Astrocyte (in vitro differentiated cells and primary cell): Measurements from ENCODE around the gene NAMPT. TPM values are rescaled to one million over a fixed set of nuclear protein-coding genes. Genes with fewer than 3 reads are reported as not detected.

Source experiments
- DNase-seq: peaks from one replicate; pipeline ENCODE4 v3.0.0-alpha.2; 2010; ENCODE audit warnings: low read depth
- FAIRE-seq: peaks from 2 replicates; lab custom pipeline; 2011; peaks lifted over from hg19 to GRCh38; lab: Jason Lieb, UNC
- H2AFZ ChIP-seq: 2 replicates; pipeline ENCODE4 v1.6.0; 2012; ENCODE audit warnings: low read depth, low read length, inconsistent platforms
- H3K27ac ChIP-seq: 2 replicates; pipeline ENCODE4 v1.5.1; 2011; ENCODE audit warnings: low read depth, low read length, inconsistent platforms
- H3K27me3 ChIP-seq: 2 replicates; pipeline ENCODE4 v1.6.0; 2011; ENCODE audit warnings: low read length, inconsistent platforms; ENCODE audit not compliant: insufficient read depth
- H3K36me3 ChIP-seq: 2 replicates; pipeline ENCODE4 v1.5.1; 2011; ENCODE audit warnings: low read length, inconsistent platforms; ENCODE audit not compliant: insufficient read depth
- H3K4me1 ChIP-seq: 2 replicates; pipeline ENCODE4 v1.5.1; 2011; ENCODE audit warnings: low read length, inconsistent platforms; ENCODE audit not compliant: insufficient read depth
- H3K4me2 ChIP-seq: 2 replicates; pipeline ENCODE4 v1.6.0; 2012; ENCODE audit warnings: low read length, inconsistent platforms
- H3K4me3 ChIP-seq: 2 replicates; pipeline ENCODE4 v1.5.1; 2011; ENCODE audit warnings: low read depth, mild to moderate bottlenecking, low read length, inconsistent platforms; ENCODE audit not compliant: insufficient read depth
- H3K79me2 ChIP-seq: 2 replicates; pipeline ENCODE4 v1.6.0; 2012; ENCODE audit warnings: mild to moderate bottlenecking, low read length, inconsistent platforms; ENCODE audit not compliant: insufficient read depth
- H3K9ac ChIP-seq: 2 replicates; pipeline ENCODE4 v1.6.0; 2012; ENCODE audit warnings: mild to moderate bottlenecking, low read length, inconsistent platforms
- H3K9me3 ChIP-seq: 2 replicates; pipeline ENCODE4 v1.5.1; 2012; ENCODE audit warnings: low read depth, mild to moderate bottlenecking, low read length, inconsistent platforms; ENCODE audit not compliant: insufficient read depth
- H4K20me1 ChIP-seq: 2 replicates; pipeline ENCODE4 v1.6.0; 2012; ENCODE audit warnings: low read length, inconsistent platforms; ENCODE audit not compliant: insufficient read depth
- H3K27ac Mint-ChIP-seq: one replicate; pipeline ENCODE4 v1.8.0; 2021; ENCODE audit warnings: mild to moderate bottlenecking, mixed read lengths; ENCODE audit not compliant: unreplicated experiment
- H3K27me3 Mint-ChIP-seq: one replicate; pipeline ENCODE4 v1.8.0; 2021; ENCODE audit warnings: low read depth, mixed read lengths; ENCODE audit not compliant: unreplicated experiment
- H3K36me3 Mint-ChIP-seq: one replicate; pipeline ENCODE4 v1.8.0; 2021; ENCODE audit warnings: low read depth, mixed read lengths; ENCODE audit not compliant: unreplicated experiment
- H3K4me1 Mint-ChIP-seq: one replicate; pipeline ENCODE4 v1.8.0; 2021; ENCODE audit warnings: low read depth, mixed read lengths; ENCODE audit not compliant: unreplicated experiment
- H3K4me3 Mint-ChIP-seq: one replicate; pipeline ENCODE4 v1.8.0; 2021; ENCODE audit warnings: mild to moderate bottlenecking, moderate library complexity, mixed read lengths; ENCODE audit not compliant: unreplicated experiment
- H3K9me3 Mint-ChIP-seq: one replicate; pipeline ENCODE4 v1.8.0; 2021; ENCODE audit warnings: mild to moderate bottlenecking, mixed read lengths; ENCODE audit not compliant: unreplicated experiment
- EZH2 ChIP-seq: IDR thresholded peaks from 2 replicates; pipeline ENCODE4 v1.6.1; 2012; ENCODE audit warnings: mild to moderate bottlenecking, low read length, inconsistent platforms; ENCODE audit not compliant: insufficient read depth
- total RNA-seq: library from RNA; stranded (reverse); gene quantifications from 2 replicates; pipeline ENCODE4 v1.2.1, GENCODE V29; 2021
- TF ChIP-seq, protein P1 (sequence below): IDR thresholded peaks from 2 replicates; pipeline ENCODE4 v1.5.1; 2011; ENCODE audit warnings: low read depth, mild to moderate bottlenecking, inconsistent platforms, low read length, moderate library complexity; ENCODE audit not compliant: insufficient read depth

Gene NAMPT
- total RNA-seq, 1 donor from 2014 or later = 52.1 TPM

DNA sequence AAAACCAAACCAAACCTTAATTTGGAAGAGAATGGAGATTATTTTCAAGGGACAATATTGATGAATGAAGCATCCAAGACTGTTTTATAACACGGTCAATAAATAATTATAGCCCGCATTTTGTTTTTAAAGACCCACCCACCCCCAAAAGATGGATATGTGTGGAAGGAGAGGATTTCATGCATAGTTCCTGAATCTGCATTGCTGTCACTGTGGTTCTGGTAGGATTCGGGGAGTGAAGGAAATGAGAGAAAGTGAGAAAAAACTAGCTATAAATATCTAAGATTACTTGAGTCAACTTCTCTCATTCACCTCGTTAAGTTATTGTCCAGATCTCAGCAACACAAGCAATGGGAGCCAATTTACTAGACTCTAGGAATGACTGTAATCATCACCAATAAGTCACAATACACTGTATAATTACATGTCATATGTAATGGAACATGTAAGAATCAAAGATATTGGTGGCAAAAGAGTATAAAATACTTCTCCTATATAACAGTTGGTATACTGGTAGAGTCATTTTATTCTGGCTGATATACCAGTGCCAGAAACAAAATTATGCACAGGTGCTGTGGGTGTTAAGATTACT is 30.2 kb downstream of the NAMPT start:
- Histone ChIP-seq H4K20me1 (no peaks in the 10 kb centered on the region), H3K9ac (no peak overlapping the region), H3K36me3 (peaks cover 3% of the 10 kb centered on the region), H3K4me3 (no peak overlapping the region), H3K9me3 (no peaks in the 10 kb centered on the region), H3K4me1 (no peaks in the 10 kb centered on the region), H3K79me2 (no peaks in the 10 kb centered on the region), H3K27me3 (no peaks in the 10 kb centered on the region), H3K27ac (no peak overlapping the region), H3K4me2 (no peak overlapping the region), H2AFZ (no peak overlapping the region)
- DNase-seq = no peak
- TF ChIP-seq, protein P1, sequence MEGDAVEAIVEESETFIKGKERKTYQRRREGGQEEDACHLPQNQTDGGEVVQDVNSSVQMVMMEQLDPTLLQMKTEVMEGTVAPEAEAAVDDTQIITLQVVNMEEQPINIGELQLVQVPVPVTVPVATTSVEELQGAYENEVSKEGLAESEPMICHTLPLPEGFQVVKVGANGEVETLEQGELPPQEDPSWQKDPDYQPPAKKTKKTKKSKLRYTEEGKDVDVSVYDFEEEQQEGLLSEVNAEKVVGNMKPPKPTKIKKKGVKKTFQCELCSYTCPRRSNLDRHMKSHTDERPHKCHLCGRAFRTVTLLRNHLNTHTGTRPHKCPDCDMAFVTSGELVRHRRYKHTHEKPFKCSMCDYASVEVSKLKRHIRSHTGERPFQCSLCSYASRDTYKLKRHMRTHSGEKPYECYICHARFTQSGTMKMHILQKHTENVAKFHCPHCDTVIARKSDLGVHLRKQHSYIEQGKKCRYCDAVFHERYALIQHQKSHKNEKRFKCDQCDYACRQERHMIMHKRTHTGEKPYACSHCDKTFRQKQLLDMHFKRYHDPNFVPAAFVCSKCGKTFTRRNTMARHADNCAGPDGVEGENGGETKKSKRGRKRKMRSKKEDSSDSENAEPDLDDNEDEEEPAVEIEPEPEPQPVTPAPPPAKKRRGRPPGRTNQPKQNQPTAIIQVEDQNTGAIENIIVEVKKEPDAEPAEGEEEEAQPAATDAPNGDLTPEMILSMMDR = no peak
- no peak for TF ChIP-seq EZH2
- H3K4me1 Mint-ChIP-seq = no peaks in the 10 kb centered on the region
- H3K4me3 Mint-ChIP-seq = no peak overlapping the region
- peaks cover 15% of the 10 kb centered on the region for H3K36me3 Mint-ChIP-seq
- H3K27ac Mint-ChIP-seq = no peak overlapping the region
- no peaks in the 10 kb centered on the region for H3K27me3 Mint-ChIP-seq
- H3K9me3 Mint-ChIP-seq = no peaks in the 10 kb centered on the region
- no peak for FAIRE-seq

- Histone ChIP-seq H3K4me3 (no peak overlapping the region), H3K4me1 (no peaks in the 10 kb centered on the region), H3K9ac (no peak overlapping the region), H3K79me2 (no peaks in the 10 kb centered on the region), H3K27ac (no peak overlapping the region), H3K9me3 (no peaks in the 10 kb centered on the region), H3K4me2 (no peak overlapping the region), H4K20me1 (no peaks in the 10 kb centered on the region), H3K36me3 (peaks cover 5% of the 10 kb centered on the region), H3K27me3 (no peaks in the 10 kb centered on the region), H2AFZ (no peak overlapping the region)
- H3K27ac Mint-ChIP-seq = no peak overlapping the region
- H3K9me3 Mint-ChIP-seq = no peaks in the 10 kb centered on the region
- no peak overlapping the region for H3K4me3 Mint-ChIP-seq
- TF ChIP-seq EZH2 = no peak
- TF ChIP-seq, protein P1 = no peak
- no peaks in the 10 kb centered on the region for H3K27me3 Mint-ChIP-seq
- FAIRE-seq (no peak), DNase-seq (no peak)
- no peaks in the 10 kb centered on the region for H3K4me1 Mint-ChIP-seq
- H3K36me3 Mint-ChIP-seq = peaks cover 8% of the 10 kb centered on the region
Observed at GRCh38 chr7:106252568-106252967, 32.2 kb downstream of the NAMPT start.

DNA sequence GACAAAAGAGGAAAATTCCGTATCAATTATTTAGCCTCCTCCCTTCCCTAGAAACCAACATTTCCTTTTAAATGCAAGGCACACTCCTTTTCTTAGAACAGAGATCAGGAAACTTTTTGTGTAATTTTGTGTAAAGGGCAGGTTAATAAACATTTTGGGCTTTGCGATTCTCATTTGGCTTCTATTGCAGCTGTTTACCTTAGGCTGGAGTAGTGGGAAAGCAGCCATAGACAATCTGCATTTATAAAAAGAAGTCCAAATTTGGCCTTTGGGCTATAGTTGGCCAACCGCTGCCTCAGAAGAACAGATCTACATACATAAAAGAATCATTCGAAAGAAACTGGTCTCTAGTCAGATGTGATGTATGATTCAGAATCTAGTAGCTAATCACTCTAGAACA is 35.3 kb downstream of the NAMPT start:
- H4K20me1 ChIP-seq = no peaks in the 10 kb centered on the region
- H3K36me3 Mint-ChIP-seq = peaks cover 15% of the 10 kb centered on the region
- TF ChIP-seq, protein P1 = no peak
- no peak for TF ChIP-seq EZH2
- no peak overlapping the region for H3K27ac ChIP-seq
- H3K9me3 Mint-ChIP-seq = peaks cover 2% of the 10 kb centered on the region
- no peaks in the 10 kb centered on the region for H3K79me2 ChIP-seq
- peaks cover 3% of the 10 kb centered on the region for H3K9me3 ChIP-seq
- H3K4me3 Mint-ChIP-seq = no peak overlapping the region
- H3K4me1 Mint-ChIP-seq = peaks cover 1% of the 10 kb centered on the region
- H3K4me1 ChIP-seq = no peaks in the 10 kb centered on the region
- no peak overlapping the region for H3K4me3 ChIP-seq
- H3K27ac Mint-ChIP-seq = no peak overlapping the region
- DNase-seq (no peak), FAIRE-seq (no peak)
- no peak overlapping the region for H3K9ac ChIP-seq
- H3K4me2 ChIP-seq = no peak overlapping the region
- H2AFZ ChIP-seq = no peak overlapping the region
- no peaks in the 10 kb centered on the region for H3K27me3 ChIP-seq
- H3K36me3 ChIP-seq = peaks cover 8% of the 10 kb centered on the region
- no peaks in the 10 kb centered on the region for H3K27me3 Mint-ChIP-seq
